Mucosa of rectum (tissue), 2 donors: ENCODE data around the gene PARP15.

ENCODE experiments used
- H3K27ac ChIP-seq, 2 donors: one replicate each; pipeline ENCODE4 v1.7.0; 2013; ENCODE audit warnings: inconsistent platforms in 2 of 2, low read depth in 2 of 2, low read length in 2 of 2
- H3K27me3 ChIP-seq, 2 donors: one replicate each; pipeline ENCODE4 v1.7.0; 2013; ENCODE audit warnings: low read length in 2 of 2; ENCODE audit not compliant: control insufficient read depth in 2 of 2, insufficient read depth in 2 of 2
- H3K36me3 ChIP-seq, 2 donors: one replicate each; pipeline ENCODE4 v1.7.0; 2013; ENCODE audit warnings: low read length in 2 of 2; ENCODE audit not compliant: control insufficient read depth in 2 of 2, insufficient read depth in 2 of 2
- H3K4me1 ChIP-seq, 2 donors: one replicate each; pipeline ENCODE4 v1.7.0; 2013; ENCODE audit warnings: low read length in 2 of 2, mild to moderate bottlenecking in 1 of 2; ENCODE audit not compliant: control insufficient read depth in 2 of 2, insufficient read depth in 2 of 2
- H3K4me3 ChIP-seq, 2 donors: one replicate each; pipeline ENCODE4 v1.7.0; 2013; ENCODE audit warnings: low read length in 2 of 2
- H3K9ac ChIP-seq, 2 donors: one replicate each; pipeline ENCODE4 v1.7.0; 2013; ENCODE audit warnings: low read length in 2 of 2, low read depth in 1 of 2, mild to moderate bottlenecking in 1 of 2
- H3K9me3 ChIP-seq, 2 donors: one replicate each; pipeline ENCODE4 v1.7.0; 2013; ENCODE audit warnings: low read length in 2 of 2; ENCODE audit not compliant: control insufficient read depth in 2 of 2
- donor health status: healthy.
- donor health status: Normal muscosa, but diverticular disease.

PARP15 gene

GRCh38 chr3:122660297-122660974 lies 83.0 kb downstream of the PARP15 start:
- no peaks in the 10 kb centered on the region for H3K27me3 ChIP-seq
- no peak overlapping the region for H3K4me3 ChIP-seq
- no peaks in the 10 kb centered on the region for H3K9me3 ChIP-seq
- no peaks in the 10 kb centered on the region for H3K4me1 ChIP-seq
- H3K36me3 ChIP-seq: no peaks in the 10 kb centered on the region
- H3K27ac ChIP-seq: no peak overlapping the region
- no peak overlapping the region for H3K9ac ChIP-seq

- Histone ChIP-seq H3K27ac (no peak overlapping the region), H3K4me1 (no peaks in the 10 kb centered on the region), H3K27me3 (no peaks in the 10 kb centered on the region), H3K36me3 (no peaks in the 10 kb centered on the region), H3K9me3 (no peaks in the 10 kb centered on the region), H3K9ac (no peak overlapping the region), H3K4me3 (peak overlapping the region in 1 of 2 donors; percentile 41)
Measured at GRCh38 chr3:122661633-122662032, 84.2 kb downstream of the PARP15 start.

- no peaks in the 10 kb centered on the region for H3K36me3 ChIP-seq
- H3K27me3 ChIP-seq: no peaks in the 10 kb centered on the region
- H3K4me1 ChIP-seq: no peaks in the 10 kb centered on the region
- no peak overlapping the region for H3K27ac ChIP-seq
- no peak overlapping the region for H3K9ac ChIP-seq
- H3K9me3 ChIP-seq: no peaks in the 10 kb centered on the region
- no peak overlapping the region for H3K4me3 ChIP-seq
Measured at GRCh38 chr3:122662505-122662904, 85.1 kb downstream of the PARP15 start.

GRCh38 chr3:122665226-122665786 lies 87.9 kb downstream of the PARP15 start:
- Histone ChIP-seq H3K4me1 (no peaks in the 10 kb centered on the region), H3K36me3 (no peaks in the 10 kb centered on the region)

GRCh38 chr3:122665881-122666280 lies 88.4 kb downstream of the PARP15 start:
- no peak overlapping the region for H3K27ac ChIP-seq
- no peaks in the 10 kb centered on the region for H3K9me3 ChIP-seq

More at GRCh38 chr3:122665226-122665786, 87.9 kb downstream of the PARP15 start:
- Histone ChIP-seq H3K27ac (no peak overlapping the region), H3K27me3 (no peaks in the 10 kb centered on the region), H3K9me3 (no peaks in the 10 kb centered on the region), H3K4me3 (no peak overlapping the region), H3K9ac (no peak overlapping the region)

GRCh38 chr3:122668930-122669730 lies 91.7 kb downstream of the PARP15 start:
- Histone ChIP-seq H3K4me1 (no peaks in the 10 kb centered on the region), H3K9ac (no peak overlapping the region), H3K27me3 (no peaks in the 10 kb centered on the region), H3K4me3 (no peak overlapping the region), H3K9me3 (no peaks in the 10 kb centered on the region), H3K27ac (no peak overlapping the region), H3K36me3 (no peaks in the 10 kb centered on the region)

More at GRCh38 chr3:122665881-122666280, 88.4 kb downstream of the PARP15 start:
- Histone ChIP-seq H3K4me1 (no peaks in the 10 kb centered on the region), H3K4me3 (no peak overlapping the region), H3K36me3 (no peaks in the 10 kb centered on the region), H3K27me3 (no peaks in the 10 kb centered on the region), H3K9ac (no peak overlapping the region)

GRCh38 chr3:122671553-122671952 lies 94.1 kb downstream of the PARP15 start:
- no peak overlapping the region for H3K9ac ChIP-seq
- no peaks in the 10 kb centered on the region for H3K36me3 ChIP-seq
- no peaks in the 10 kb centered on the region for H3K9me3 ChIP-seq
- H3K27me3 ChIP-seq: no peaks in the 10 kb centered on the region
- H3K27ac ChIP-seq: no peak overlapping the region
- H3K4me1 ChIP-seq: no peaks in the 10 kb centered on the region
- H3K4me3 ChIP-seq: no peak overlapping the region

GRCh38 chr3:122674339-122674738 lies 96.9 kb downstream of the PARP15 start:
- no peaks in the 10 kb centered on the region for H3K27me3 ChIP-seq
- H3K27ac ChIP-seq: no peak overlapping the region
- no peaks in the 10 kb centered on the region for H3K36me3 ChIP-seq
- H3K4me3 ChIP-seq: no peak overlapping the region
- peaks cover 2 to 6% of the 10 kb centered on the region in 2 donors for H3K4me1 ChIP-seq
- no peak overlapping the region for H3K9ac ChIP-seq
- no peaks in the 10 kb centered on the region for H3K9me3 ChIP-seq

GRCh38 chr3:122676759-122677158 lies 99.3 kb downstream of the PARP15 start:
- Histone ChIP-seq H3K9me3 (no peaks in the 10 kb centered on the region), H3K4me1 (peaks cover 16% of the 10 kb centered on the region in 2 donors), H3K27ac (no peak overlapping the region), H3K36me3 (no peaks in the 10 kb centered on the region), H3K9ac (no peak overlapping the region), H3K27me3 (no peaks in the 10 kb centered on the region), H3K4me3 (no peak overlapping the region)

GRCh38 chr3:122677216-122677615 lies 99.8 kb downstream of the PARP15 start:
- H3K27ac ChIP-seq: no peak overlapping the region
- no peak overlapping the region for H3K9ac ChIP-seq
- no peaks in the 10 kb centered on the region for H3K27me3 ChIP-seq
- H3K4me1 ChIP-seq: peaks cover 16 to 20% of the 10 kb centered on the region in 2 donors
- H3K4me3 ChIP-seq: no peak overlapping the region
- no peaks in the 10 kb centered on the region for H3K36me3 ChIP-seq
- H3K9me3 ChIP-seq: no peaks in the 10 kb centered on the region
